K562 (cell line): ENCODE measurements around the gene ARV1. TPM values are rescaled to one million over a fixed set of nuclear protein-coding genes. Genes with fewer than 3 reads are reported as not detected.

Experiments
- ARHGAP35 ChIP-seq: fragments of 450-650 bp; IDR thresholded peaks from 2 replicates; pipeline ENCODE4 v1.6.1; 2018; ENCODE audit not compliant: partially characterized antibody
- CBFB ChIP-seq: sonication (generic); formaldehyde crosslinking; IDR thresholded peaks from 2 replicates; pipeline ENCODE4 v1.4.0; 2020; ENCODE audit warnings: mild to moderate bottlenecking, missing genetic modification reagents
- ELF4 ChIP-seq: fragments of 450-650 bp; formaldehyde crosslinking; IDR thresholded peaks from 2 replicates; pipeline ENCODE4 v1.4.0; 2022; ENCODE audit warnings: missing genetic modification characterization
- MEIS2 ChIP-seq: fragments of 450-650 bp; IDR thresholded peaks from 2 replicates; pipeline ENCODE4 v1.6.1; 2014; ENCODE audit warnings: mild to moderate bottlenecking; ENCODE audit not compliant: partially characterized antibody
- MTF1 ChIP-seq: fragments of 250-450 bp; sonication (Bioruptor Pico); IDR thresholded peaks from 2 replicates; pipeline ENCODE4 v1.9.0; 2021; ENCODE audit warnings: moderate library complexity, mild to moderate bottlenecking, inconsistent platforms, borderline replicate concordance
- RBM14 ChIP-seq: fragments of 200-400 bp; formaldehyde crosslinking; IDR thresholded peaks from 2 replicates; pipeline ENCODE4 v1.6.1; 2018; ENCODE audit warnings: low read depth, mild to moderate bottlenecking, low read length, moderate library complexity, borderline replicate concordance; ENCODE audit not compliant: insufficient read depth
- RBM34 ChIP-seq: fragments of 200-400 bp; formaldehyde crosslinking; IDR thresholded peaks from 2 replicates; pipeline ENCODE4 v1.6.1; 2018; ENCODE audit warnings: low read length, borderline replicate concordance; ENCODE audit not compliant: insufficient read depth
- SAFB2 ChIP-seq: fragments of 200-400 bp; formaldehyde crosslinking; IDR thresholded peaks from 2 replicates; pipeline ENCODE4 v1.6.1; 2018; ENCODE audit warnings: borderline replicate concordance, low read length, low read depth, moderate library complexity; ENCODE audit not compliant: severe bottlenecking
- SUPT5H ChIP-seq: fragments of 450-650 bp; IDR thresholded peaks from 2 replicates; pipeline ENCODE4 v1.6.1; 2016
- TCF7L2 ChIP-seq: fragments of 150-350 bp; IDR thresholded peaks from 2 replicates; pipeline ENCODE4 v1.6.1; 2016; ENCODE audit warnings: low read depth, mild to moderate bottlenecking, low read length, moderate library complexity
- ZFP30 ChIP-seq: fragments of 250-450 bp; sonication (Bioruptor Pico); IDR thresholded peaks from 2 replicates; pipeline ENCODE4 v1.8.0; 2022; ENCODE audit warnings: moderate library complexity, mild to moderate bottlenecking, inconsistent platforms, borderline replicate concordance
- ZNF316 ChIP-seq: fragments of 450-650 bp; IDR thresholded peaks from 2 replicates; pipeline ENCODE4 v1.6.1; 2016
- ZNF589 ChIP-seq: fragments of 200-800 bp; sonication (Bioruptor generic); IDR thresholded peaks from 2 replicates; pipeline ENCODE4 v1.6.1; 2016; ENCODE audit warnings: low read depth, missing genetic modification characterization, missing compliant biosample characterization
- ZSCAN29 ChIP-seq: fragments of 450-650 bp; IDR thresholded peaks from 2 replicates; pipeline ENCODE4 v1.6.1; 2017
- polyA plus RNA-seq, 8 experiments: library from polyadenylated mRNA; depleted of rRNA in 4 of 8; stranded (reverse) in 5 of 8; unstranded in 3 of 8; fragments of >200 nt; fragmentation: Nextera tagmentation in 2 of 8; fragmentation: Illumina TruSeq in 1 of 8; extraction: Ambion mirVana in 2 of 8; extraction: Trizol in 1 of 8; gene quantifications; 2 replicates each; pipeline versions ENCODE4 v1.2.1 to v1.2.3, GENCODE V29; 2011 to 2014; ENCODE audit warnings: inconsistent platforms in 1 of 8, missing spikeins in 1 of 8
- total RNA-seq, 7 experiments: library from RNA; depleted of rRNA in 6 of 7; stranded (reverse); fragments of >200 nt in 6 of 7; fragmentation: Illumina TruSeq in 2 of 7; extraction: Trizol in 2 of 7; gene quantifications; 2 replicates each; pipeline versions ENCODE4 v1.2.1 to v1.2.3, GENCODE V29; 2011 to 2021; ENCODE audit warnings: low replicate concordance in 1 of 7
- TF ChIP-seq, protein P1 (sequence below): fragments of 450-650 bp; IDR thresholded peaks from 2 replicates; pipeline ENCODE4 v1.6.1; 2016; ENCODE audit warnings: missing biosample characterization, missing genetic modification characterization
- TF ChIP-seq, protein P2 (sequence below): fragments of 450-650 bp; formaldehyde crosslinking; conservative IDR thresholded peaks from 2 replicates; pipeline ENCODE4 v1.4.0; 2022; ENCODE audit warnings: mild to moderate bottlenecking, missing genetic modification characterization
- TF ChIP-seq, protein P3 (sequence below): fragments of 450-650 bp; IDR thresholded peaks from 2 replicates; pipeline ENCODE4 v1.6.1; 2016
- TF ChIP-seq, protein P4 (sequence below): fragments of 450-650 bp; formaldehyde crosslinking; IDR thresholded peaks from 2 replicates; pipeline ENCODE4 v1.4.0; 2022; ENCODE audit warnings: missing genetic modification characterization
- TF ChIP-seq, protein P5 (sequence below): fragments of 250-450 bp; sonication (Bioruptor Pico); IDR thresholded peaks from 2 replicates; pipeline ENCODE4 v1.8.0; 2021; ENCODE audit warnings: moderate library complexity, mild to moderate bottlenecking, inconsistent platforms
- TF ChIP-seq, protein P6 (sequence below): fragments of 250-450 bp; sonication (Bioruptor Pico); IDR thresholded peaks from 2 replicates; pipeline ENCODE4 v1.4.0; 2020

The ARV1 gene
- total and polyA plus RNA-seq, 9 of the 15 experiments (the other 6 are each of a cell fraction or from before 2014, with no cell fraction given): 54.8 to 139 (median 74.0) TPM

DNA sequence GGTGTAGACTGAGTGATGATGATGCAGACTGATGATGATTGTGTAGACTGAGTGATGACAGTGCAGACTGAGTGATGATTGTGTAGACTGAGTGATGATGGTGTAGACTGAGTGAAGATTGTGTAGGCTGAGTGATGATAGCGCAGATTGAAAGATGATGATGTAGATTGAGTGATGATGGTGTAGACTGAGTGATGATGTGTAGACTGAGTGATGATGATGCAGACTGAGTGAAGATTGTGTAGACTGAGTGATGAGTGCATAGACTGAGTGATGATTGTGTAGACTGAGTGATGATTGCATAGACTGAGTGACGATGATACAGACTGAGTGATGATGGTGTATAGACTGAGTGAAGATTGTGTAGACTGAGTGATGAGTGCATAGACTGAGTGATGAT lies 32.5 kb downstream of the ARV1 start (continued):
- TF ChIP-seq ARHGAP35 (peak; percentile 79), ZNF589 (CRISPR knock-in tag) (no peak), MTF1 (CRISPR knock-in tag) (no peak), TCF7L2 (no peak), ZFP30 (CRISPR knock-in tag) (no peak), SAFB2 (no peak), SUPT5H (0 out of 2 replicates have a peak, but pooled peaks have one; percentile 18), CBFB (CRISPR knock-in tag) (no peak), RBM34 (no peak), ELF4 (0 out of 2 replicates have a peak, but pooled peaks have one; percentile 20), MEIS2 (peak; percentile 78), ZNF316 (peak; percentile 47; the same call in 1 of the 2 replicates), RBM14 (no peak), ZSCAN29 (no peak; the same call in 1 of the 2 replicates)
- TF ChIP-seq, protein P1, sequence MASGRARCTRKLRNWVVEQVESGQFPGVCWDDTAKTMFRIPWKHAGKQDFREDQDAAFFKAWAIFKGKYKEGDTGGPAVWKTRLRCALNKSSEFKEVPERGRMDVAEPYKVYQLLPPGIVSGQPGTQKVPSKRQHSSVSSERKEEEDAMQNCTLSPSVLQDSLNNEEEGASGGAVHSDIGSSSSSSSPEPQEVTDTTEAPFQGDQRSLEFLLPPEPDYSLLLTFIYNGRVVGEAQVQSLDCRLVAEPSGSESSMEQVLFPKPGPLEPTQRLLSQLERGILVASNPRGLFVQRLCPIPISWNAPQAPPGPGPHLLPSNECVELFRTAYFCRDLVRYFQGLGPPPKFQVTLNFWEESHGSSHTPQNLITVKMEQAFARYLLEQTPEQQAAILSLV (tag): 0 out of 2 replicates have a peak, but pooled peaks have one; percentile 16
- TF ChIP-seq, protein P2, sequence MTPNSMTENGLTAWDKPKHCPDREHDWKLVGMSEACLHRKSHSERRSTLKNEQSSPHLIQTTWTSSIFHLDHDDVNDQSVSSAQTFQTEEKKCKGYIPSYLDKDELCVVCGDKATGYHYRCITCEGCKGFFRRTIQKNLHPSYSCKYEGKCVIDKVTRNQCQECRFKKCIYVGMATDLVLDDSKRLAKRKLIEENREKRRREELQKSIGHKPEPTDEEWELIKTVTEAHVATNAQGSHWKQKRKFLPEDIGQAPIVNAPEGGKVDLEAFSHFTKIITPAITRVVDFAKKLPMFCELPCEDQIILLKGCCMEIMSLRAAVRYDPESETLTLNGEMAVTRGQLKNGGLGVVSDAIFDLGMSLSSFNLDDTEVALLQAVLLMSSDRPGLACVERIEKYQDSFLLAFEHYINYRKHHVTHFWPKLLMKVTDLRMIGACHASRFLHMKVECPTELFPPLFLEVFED (CRISPR knock-in tag): 0 out of 2 replicates have a peak, but pooled peaks have one; percentile 32
- TF ChIP-seq, protein P3, sequence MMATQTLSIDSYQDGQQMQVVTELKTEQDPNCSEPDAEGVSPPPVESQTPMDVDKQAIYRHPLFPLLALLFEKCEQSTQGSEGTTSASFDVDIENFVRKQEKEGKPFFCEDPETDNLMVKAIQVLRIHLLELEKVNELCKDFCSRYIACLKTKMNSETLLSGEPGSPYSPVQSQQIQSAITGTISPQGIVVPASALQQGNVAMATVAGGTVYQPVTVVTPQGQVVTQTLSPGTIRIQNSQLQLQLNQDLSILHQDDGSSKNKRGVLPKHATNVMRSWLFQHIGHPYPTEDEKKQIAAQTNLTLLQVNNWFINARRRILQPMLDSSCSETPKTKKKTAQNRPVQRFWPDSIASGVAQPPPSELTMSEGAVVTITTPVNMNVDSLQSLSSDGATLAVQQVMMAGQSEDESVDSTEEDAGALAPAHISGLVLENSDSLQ: peak; percentile 48; the same call in 1 of the 2 replicates
- TF ChIP-seq, protein P4, sequence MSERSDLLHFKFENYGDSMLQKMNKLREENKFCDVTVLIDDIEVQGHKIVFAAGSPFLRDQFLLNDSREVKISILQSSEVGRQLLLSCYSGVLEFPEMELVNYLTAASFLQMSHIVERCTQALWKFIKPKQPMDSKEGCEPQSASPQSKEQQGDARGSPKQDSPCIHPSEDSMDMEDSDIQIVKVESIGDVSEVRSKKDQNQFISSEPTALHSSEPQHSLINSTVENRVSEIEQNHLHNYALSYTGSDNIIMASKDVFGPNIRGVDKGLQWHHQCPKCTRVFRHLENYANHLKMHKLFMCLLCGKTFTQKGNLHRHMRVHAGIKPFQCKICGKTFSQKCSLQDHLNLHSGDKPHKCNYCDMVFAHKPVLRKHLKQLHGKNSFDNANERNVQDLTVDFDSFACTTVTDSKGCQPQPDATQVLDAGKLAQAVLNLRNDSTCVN: 0 out of 2 replicates have a peak, but pooled peaks have one; percentile 14
- TF ChIP-seq, protein P5, sequence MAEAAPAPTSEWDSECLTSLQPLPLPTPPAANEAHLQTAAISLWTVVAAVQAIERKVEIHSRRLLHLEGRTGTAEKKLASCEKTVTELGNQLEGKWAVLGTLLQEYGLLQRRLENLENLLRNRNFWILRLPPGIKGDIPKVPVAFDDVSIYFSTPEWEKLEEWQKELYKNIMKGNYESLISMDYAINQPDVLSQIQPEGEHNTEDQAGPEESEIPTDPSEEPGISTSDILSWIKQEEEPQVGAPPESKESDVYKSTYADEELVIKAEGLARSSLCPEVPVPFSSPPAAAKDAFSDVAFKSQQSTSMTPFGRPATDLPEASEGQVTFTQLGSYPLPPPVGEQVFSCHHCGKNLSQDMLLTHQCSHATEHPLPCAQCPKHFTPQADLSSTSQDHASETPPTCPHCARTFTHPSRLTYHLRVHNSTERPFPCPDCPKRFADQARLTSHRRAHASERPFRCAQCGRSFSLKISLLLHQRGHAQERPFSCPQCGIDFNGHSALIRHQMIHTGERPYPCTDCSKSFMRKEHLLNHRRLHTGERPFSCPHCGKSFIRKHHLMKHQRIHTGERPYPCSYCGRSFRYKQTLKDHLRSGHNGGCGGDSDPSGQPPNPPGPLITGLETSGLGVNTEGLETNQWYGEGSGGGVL (CRISPR knock-in tag): no peak
- TF ChIP-seq, protein P6, sequence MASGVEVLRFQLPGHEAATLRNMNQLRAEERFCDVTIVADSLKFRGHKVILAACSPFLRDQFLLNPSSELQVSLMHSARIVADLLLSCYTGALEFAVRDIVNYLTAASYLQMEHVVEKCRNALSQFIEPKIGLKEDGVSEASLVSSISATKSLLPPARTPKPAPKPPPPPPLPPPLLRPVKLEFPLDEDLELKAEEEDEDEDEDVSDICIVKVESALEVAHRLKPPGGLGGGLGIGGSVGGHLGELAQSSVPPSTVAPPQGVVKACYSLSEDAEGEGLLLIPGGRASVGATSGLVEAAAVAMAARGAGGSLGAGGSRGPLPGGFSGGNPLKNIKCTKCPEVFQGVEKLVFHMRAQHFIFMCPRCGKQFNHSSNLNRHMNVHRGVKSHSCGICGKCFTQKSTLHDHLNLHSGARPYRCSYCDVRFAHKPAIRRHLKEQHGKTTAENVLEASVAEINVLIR (CRISPR knock-in tag): no peak
